IMR-90 (cell line): ENCODE measurements around the gene SCPEP1. TPM values are rescaled to one million over a fixed set of nuclear protein-coding genes. Genes with fewer than 3 reads are reported as not detected.

ENCODE experiments used
- ATAC-seq: fragments of 200-7000 bp; cut with Tn5 transposase; 2 replicates; pipeline ENCODE4 v1.9.1; 2020; ENCODE audit warnings: low read depth, mild to moderate bottlenecking, moderate library complexity
- BruUV-seq: library from RNA; stranded (reverse); fragments of 400-500 nt; replicated peaks from 2 replicates; lab custom pipeline; 2021; lab: Mats Ljungman, UMichigan
- CTCF ChIA-PET: fragments of 300-600 bp; formaldehyde crosslinking; extraction: SDS; loops from one replicate; lab custom pipeline; 2021; ENCODE audit warnings: antibody characterized with exemption; lab: Yijun Ruan, JAX
- POLR2A ChIA-PET: fragments of 300-600 bp; sonication (Branson Sonifier 250); formaldehyde crosslinking; loops from one replicate; lab custom pipeline; 2022; ENCODE audit warnings: antibody characterized with exemption; ENCODE audit not compliant: unreplicated experiment; lab: Charles Lee
- DNase-seq: peaks from one replicate; pipeline ENCODE4 v3.0.0; 2013
- H2AFZ ChIP-seq: replicated peaks from 2 replicates; pipeline ENCODE3; 2013; ENCODE audit warnings: low read length, mild to moderate bottlenecking; ENCODE audit not compliant: poor library complexity
- H2AK5ac ChIP-seq: 2 replicates; pipeline ENCODE4 v1.6.1; 2013; ENCODE audit warnings: low read depth, low read length, inconsistent platforms
- H2AK9ac ChIP-seq: replicated peaks from 2 replicates; pipeline ENCODE3; 2013; ENCODE audit warnings: mild to moderate bottlenecking, low read depth, low read length, moderate library complexity; ENCODE audit not compliant: poor library complexity
- H2BK120ac ChIP-seq: 2 replicates; pipeline ENCODE4 v1.6.1; 2013; ENCODE audit warnings: low read depth, low read length, inconsistent platforms
- H2BK15ac ChIP-seq: 3 replicates; pipeline ENCODE4 v1.6.1; 2013; ENCODE audit warnings: low read depth, low read length, inconsistent platforms
- H2BK20ac ChIP-seq: 2 replicates; pipeline ENCODE4 v1.6.1; 2013; ENCODE audit warnings: low read depth, mild to moderate bottlenecking, inconsistent platforms, low read length, moderate library complexity
- H2BK5ac ChIP-seq: 2 replicates; pipeline ENCODE4 v1.6.1; 2013; ENCODE audit warnings: mild to moderate bottlenecking, low read depth, low read length, inconsistent platforms; ENCODE audit not compliant: poor library complexity, severe bottlenecking
- H3K14ac ChIP-seq: replicated peaks from 2 replicates; pipeline ENCODE4 v1.6.1; 2013; ENCODE audit warnings: low read depth, low read length, inconsistent platforms
- H3K18ac ChIP-seq: 2 replicates; pipeline ENCODE4 v1.6.1; 2013; ENCODE audit warnings: low read depth, low read length, control low read depth
- H3K23ac ChIP-seq: 2 replicates; pipeline ENCODE4 v1.6.1; 2013; ENCODE audit warnings: low read depth, low read length, inconsistent platforms
- H3K27ac ChIP-seq: 2 replicates; pipeline ENCODE4 v1.5.1; 2013; ENCODE audit warnings: mild to moderate bottlenecking, control low read depth, low read length; ENCODE audit not compliant: insufficient read depth
- H3K27me3 ChIP-seq: 2 replicates; pipeline ENCODE4 v1.6.1; 2013; ENCODE audit warnings: low read length; ENCODE audit not compliant: control insufficient read depth, insufficient read depth
- H3K36me3 ChIP-seq: 2 replicates; pipeline ENCODE4 v1.6.1; 2013; ENCODE audit warnings: low read length, mixed read lengths; ENCODE audit not compliant: control insufficient read depth, insufficient read depth
- H3K4ac ChIP-seq: 2 replicates; pipeline ENCODE4 v1.6.1; 2013; ENCODE audit warnings: low read depth, low read length, inconsistent platforms
- H3K4me1 ChIP-seq: 2 replicates; pipeline ENCODE4 v1.6.1; 2013; ENCODE audit warnings: low read length, mixed read lengths; ENCODE audit not compliant: control insufficient read depth, insufficient read depth
- H3K4me2 ChIP-seq: 2 replicates; pipeline ENCODE4 v1.6.1; 2013; ENCODE audit warnings: low read depth, mild to moderate bottlenecking, control low read depth, low read length, moderate library complexity
- H3K4me3 ChIP-seq: 2 replicates; pipeline ENCODE4 v1.5.1; 2013; ENCODE audit warnings: low read depth, mild to moderate bottlenecking, control low read depth, low read length, moderate library complexity; ENCODE audit not compliant: insufficient read depth
- H3K56ac ChIP-seq: 2 replicates; pipeline ENCODE4 v1.6.1; 2013; ENCODE audit warnings: low read length, inconsistent platforms; ENCODE audit not compliant: insufficient read depth; ENCODE audit errors: extremely low read depth
- H3K79me1 ChIP-seq, 2 experiments: 2 replicates each; pipeline ENCODE4 v1.6.1; 2013; ENCODE audit warnings: low read length in 2 of 2, inconsistent platforms in 1 of 2, low read depth in 1 of 2
- H3K9ac ChIP-seq: 2 replicates; pipeline ENCODE4 v1.6.1; 2013; ENCODE audit warnings: low read depth, low read length, control low read depth
- H3K9me1 ChIP-seq: 2 replicates; pipeline ENCODE4 v1.6.1; 2013; ENCODE audit warnings: low read length, inconsistent platforms; ENCODE audit not compliant: insufficient read depth
- H3K9me3 ChIP-seq: 2 replicates; pipeline ENCODE4 v1.6.1; 2013; ENCODE audit warnings: low read length; ENCODE audit not compliant: control insufficient read depth, insufficient read depth
- H4K20me1 ChIP-seq: 2 replicates; pipeline ENCODE4 v1.6.1; 2013; ENCODE audit warnings: low read length, inconsistent platforms; ENCODE audit not compliant: insufficient read depth
- H4K5ac ChIP-seq: 2 replicates; pipeline ENCODE4 v1.6.1; 2013; ENCODE audit warnings: mild to moderate bottlenecking, low read depth, low read length, control low read depth
- H4K8ac ChIP-seq, 2 experiments: 2 replicates each; pipeline ENCODE4 v1.6.1; 2013; ENCODE audit warnings: low read depth in 2 of 2, low read length in 2 of 2, control low read depth in 1 of 2, inconsistent platforms in 1 of 2
- H4K91ac ChIP-seq: 2 replicates; pipeline ENCODE4 v1.6.1; 2013; ENCODE audit warnings: low read depth, low read length, inconsistent platforms; ENCODE audit not compliant: insufficient read depth
- CEBPB ChIP-seq: IDR thresholded peaks from 2 replicates; pipeline ENCODE4 v1.6.1; 2012; ENCODE audit warnings: low read depth, low read length, improper control_type of control experiment
- CHD1 ChIP-seq: IDR thresholded peaks from 2 replicates; pipeline ENCODE4 v1.6.1; 2012; ENCODE audit warnings: low read depth, low read length, improper control_type of control experiment
- FOS ChIP-seq: fragments of 150-350 bp; IDR thresholded peaks from 2 replicates; pipeline ENCODE4 v1.6.1; 2016; ENCODE audit warnings: low read depth, low read length
- MAFK ChIP-seq: IDR thresholded peaks from 2 replicates; pipeline ENCODE4 v1.6.1; 2012; ENCODE audit warnings: low read depth, low read length, improper control_type of control experiment
- MXI1 ChIP-seq: IDR thresholded peaks from 2 replicates; pipeline ENCODE4 v1.6.1; 2012; ENCODE audit warnings: low read depth, mild to moderate bottlenecking, low read length, moderate library complexity, borderline replicate concordance
- NFE2L2 ChIP-seq: fragments of 150-350 bp; IDR thresholded peaks from 2 replicates; pipeline ENCODE4 v1.6.1; 2016; ENCODE audit warnings: low read depth, mild to moderate bottlenecking, low read length
- POLR2A ChIP-seq: IDR thresholded peaks from 2 replicates; pipeline ENCODE4 v1.6.1; 2012; ENCODE audit warnings: mild to moderate bottlenecking, low read depth, low read length
- RFX5 ChIP-seq: IDR thresholded peaks from 2 replicates; pipeline ENCODE4 v1.8.0; 2012; ENCODE audit warnings: low read depth, mild to moderate bottlenecking, low read length, moderate library complexity
- SMC3 ChIP-seq: fragments of 150-350 bp; IDR thresholded peaks from 2 replicates; pipeline ENCODE4 v1.6.1; 2016; ENCODE audit warnings: low read depth, mild to moderate bottlenecking, antibody characterized with exemption, low read length, moderate library complexity
- WGBS, 2 experiments: methylation state at CpG; one replicate each; pipeline versions ENCODE4 v1.1.5 to v1.1.7; 2013; ENCODE audit warnings: missing lambda C conversion rate in 2 of 2; ENCODE audit not compliant: insufficient read length in 1 of 2; ENCODE audit errors: extremely low coverage in 2 of 2; 5-methylcytosine and 5-hydroxymethylcytosine counted together
- dilution Hi-C: fragments of 300-500 bp; cut with HindIII; formaldehyde crosslinking; loops from one replicate; pipeline ENCODE4 v1.14.3; 2018; ENCODE audit warnings: low sequenced_read_pairs; ENCODE audit not compliant: unreplicated experiment
- in situ Hi-C: fragments of 300-500 bp; cut with MboI; formaldehyde crosslinking; loops from 3 replicates; pipeline ENCODE4 v1.14.3; 2019; ENCODE audit warnings: low sequenced_read_pairs, inconsistent platforms, mixed read lengths
- intact Hi-C: fragments of 100-400 bp; cut with micrococcal nuclease; formaldehyde crosslinking; loops from 2 replicates; pipeline ENCODE4 v1.10.0; 2022
- polyA plus RNA-seq, 3 experiments: library from polyadenylated mRNA; depleted of rRNA; stranded (reverse); fragments of >200 nt; gene quantifications; 2 replicates each; pipeline ENCODE4 v1.2.3, GENCODE V29; 2012; ENCODE audit warnings: low replicate concordance in 1 of 3
- total RNA-seq: library from RNA; depleted of rRNA; stranded (reverse); fragments of >200 nt; gene quantifications from 2 replicates; pipeline ENCODE4 v1.2.3, GENCODE V29; 2012
- TF ChIP-seq, protein P1 (sequence below): conservative IDR thresholded peaks from 2 replicates; pipeline ENCODE4 v1.5.1; 2012; ENCODE audit warnings: mild to moderate bottlenecking, low read depth, low read length, improper control_type of control experiment

SCPEP1 gene
- total and polyA plus RNA-seq, 2 of the 4 experiments (the other 2 are of a cell fraction) = 16.5 to 32.1 TPM

DNA sequence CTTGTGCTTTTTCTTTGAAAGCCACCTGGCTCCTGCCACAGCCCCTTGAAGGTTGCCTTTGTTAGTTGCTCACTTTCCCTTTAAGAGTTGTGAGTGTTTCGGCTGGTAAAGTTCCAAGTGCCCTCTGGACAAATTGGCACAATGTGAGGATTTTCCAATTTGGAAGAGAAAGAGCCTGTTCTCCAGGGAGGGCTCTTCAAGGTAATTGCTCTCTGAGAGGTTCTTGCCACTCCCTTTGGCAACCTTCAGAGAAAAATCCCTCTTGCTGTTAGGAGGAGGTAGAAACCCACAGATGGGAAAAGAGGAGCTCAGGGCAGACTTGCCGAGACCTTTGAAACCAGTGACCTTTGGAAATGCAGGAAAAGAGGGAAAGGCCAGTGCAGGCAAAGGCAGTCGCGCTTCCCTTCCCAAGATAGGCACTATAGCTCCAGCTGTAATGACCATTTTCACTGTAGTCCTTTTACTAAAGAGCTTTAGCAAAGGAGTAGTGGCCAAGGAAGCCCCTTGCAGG lies 58.1 kb downstream of the SCPEP1 start:
- CTCF ChIA-PET = no interaction called here
- H3K27me3 ChIP-seq = peaks cover 14% of the 10 kb centered on the region
- H3K14ac ChIP-seq = no peak overlapping the region
- no TSS peak for BruUV-seq
- H4K91ac ChIP-seq = no peak overlapping the region
- no peaks in the 10 kb centered on the region for H3K9me1 ChIP-seq
- H2AFZ ChIP-seq = no peak overlapping the region
- H3K4ac ChIP-seq = no peak overlapping the region
- no peak overlapping the region for H2AK9ac ChIP-seq
- no peak overlapping the region for H3K56ac ChIP-seq
- H2AK5ac ChIP-seq = no peak overlapping the region
- no peak overlapping the region for H3K23ac ChIP-seq
- no peak overlapping the region for H4K8ac ChIP-seq
- H2BK15ac ChIP-seq = no peak overlapping the region
- no peak overlapping the region for H2BK5ac ChIP-seq
- H3K27ac ChIP-seq = no peak overlapping the region
- DNase-seq = no peak
- no peaks in the 10 kb centered on the region for H3K9me3 ChIP-seq
- H4K5ac ChIP-seq = no peak overlapping the region
- intact Hi-C loops (no loop called here), dilution Hi-C loops (no loop called here), in situ Hi-C loops (no loop called here)
- H3K18ac ChIP-seq = no peak overlapping the region
- H3K79me1 ChIP-seq = no peaks in the 10 kb centered on the region
- H4K20me1 ChIP-seq = no peaks in the 10 kb centered on the region
- H3K9ac ChIP-seq = no peak overlapping the region
- no peak for ATAC-seq
- no CpG with 5 or more reads among the region's 4 CpGs for WGBS, 2 experiments
- H3K36me3 ChIP-seq = no peaks in the 10 kb centered on the region
- no peak overlapping the region for H3K4me2 ChIP-seq
- H2BK20ac ChIP-seq = no peak overlapping the region
- no peaks in the 10 kb centered on the region for H3K4me1 ChIP-seq
- H3K4me3 ChIP-seq = no peak overlapping the region
- POLR2A ChIA-PET = no interaction called here
- no peak overlapping the region for H2BK120ac ChIP-seq
- TF ChIP-seq NFE2L2 (no peak), CEBPB (no peak), RFX5 (no peak), CHD1 (no peak), POLR2A (no peak), FOS (no peak), MXI1 (no peak), SMC3 (no peak), MAFK (no peak)
- TF ChIP-seq, protein P1, sequence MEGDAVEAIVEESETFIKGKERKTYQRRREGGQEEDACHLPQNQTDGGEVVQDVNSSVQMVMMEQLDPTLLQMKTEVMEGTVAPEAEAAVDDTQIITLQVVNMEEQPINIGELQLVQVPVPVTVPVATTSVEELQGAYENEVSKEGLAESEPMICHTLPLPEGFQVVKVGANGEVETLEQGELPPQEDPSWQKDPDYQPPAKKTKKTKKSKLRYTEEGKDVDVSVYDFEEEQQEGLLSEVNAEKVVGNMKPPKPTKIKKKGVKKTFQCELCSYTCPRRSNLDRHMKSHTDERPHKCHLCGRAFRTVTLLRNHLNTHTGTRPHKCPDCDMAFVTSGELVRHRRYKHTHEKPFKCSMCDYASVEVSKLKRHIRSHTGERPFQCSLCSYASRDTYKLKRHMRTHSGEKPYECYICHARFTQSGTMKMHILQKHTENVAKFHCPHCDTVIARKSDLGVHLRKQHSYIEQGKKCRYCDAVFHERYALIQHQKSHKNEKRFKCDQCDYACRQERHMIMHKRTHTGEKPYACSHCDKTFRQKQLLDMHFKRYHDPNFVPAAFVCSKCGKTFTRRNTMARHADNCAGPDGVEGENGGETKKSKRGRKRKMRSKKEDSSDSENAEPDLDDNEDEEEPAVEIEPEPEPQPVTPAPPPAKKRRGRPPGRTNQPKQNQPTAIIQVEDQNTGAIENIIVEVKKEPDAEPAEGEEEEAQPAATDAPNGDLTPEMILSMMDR = no peak
